KBM-7 (cell line): Measurements from ENCODE around the gene AMN.

ENCODE experiments used
- DNase-seq: peaks from one replicate; pipeline ENCODE4 v3.0.0-alpha.2; 2015
- in situ Hi-C: fragments of 300-500 bp; cut with MboI; formaldehyde crosslinking; loops from 2 replicates; pipeline ENCODE4 v1.14.3; 2020; ENCODE audit warnings: low sequenced_read_pairs, low pct_unique_long_range_greater_than_20kb, mixed read lengths

The AMN gene

DNA sequence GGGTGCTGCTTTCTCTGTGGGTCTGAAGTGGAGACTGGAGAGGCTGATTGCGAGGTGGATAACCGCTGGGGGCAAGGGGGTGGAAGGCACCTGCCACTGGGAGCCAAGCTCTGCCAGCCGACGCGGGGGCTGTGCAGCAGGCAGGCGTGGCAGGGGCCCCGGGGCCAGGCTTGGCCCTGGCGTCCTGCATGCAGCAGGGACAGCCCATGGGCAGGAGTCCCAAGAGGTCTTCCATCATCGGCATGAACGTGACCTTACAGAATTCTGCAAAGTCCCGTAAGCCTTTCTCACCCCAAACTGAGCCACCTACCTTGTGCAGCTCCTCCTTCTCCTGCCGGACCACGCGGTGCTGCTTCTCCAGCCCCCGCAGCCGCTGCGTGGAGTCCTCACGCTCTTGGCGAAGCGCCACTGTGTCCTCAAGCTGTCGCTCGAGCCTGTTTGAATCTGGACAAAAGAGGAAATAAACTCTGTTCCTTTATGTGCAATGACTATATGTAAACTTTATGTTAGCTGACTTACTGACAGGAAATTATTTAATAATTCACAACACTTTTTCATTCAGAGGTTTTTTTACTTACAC is 51.3 kb downstream of the AMN start:
- peak; percentile 63 for DNase-seq
- in situ Hi-C loops = no loop called here

DNA sequence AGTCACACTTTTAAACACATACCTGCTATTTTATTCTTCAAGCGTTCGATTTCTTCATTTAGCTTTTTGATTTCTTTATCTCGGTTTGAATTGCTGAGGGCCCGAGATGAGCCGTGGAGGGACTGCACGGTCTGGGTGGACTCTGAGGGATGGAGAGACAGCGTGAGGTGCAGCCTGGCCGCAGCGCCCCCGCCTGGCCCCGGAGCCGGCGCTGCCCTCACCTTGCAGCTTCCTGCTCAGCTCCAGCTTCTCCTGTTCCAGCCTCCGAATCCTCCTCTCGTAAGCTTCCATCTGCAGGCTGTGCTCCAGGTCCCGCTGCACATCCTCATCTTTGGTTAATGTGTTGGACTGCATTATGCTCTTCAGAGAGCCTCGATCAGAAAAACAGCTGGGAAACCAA is 53.2 kb downstream of the AMN start:
- DNase-seq = no peak
- in situ Hi-C loops = no loop called here

DNA sequence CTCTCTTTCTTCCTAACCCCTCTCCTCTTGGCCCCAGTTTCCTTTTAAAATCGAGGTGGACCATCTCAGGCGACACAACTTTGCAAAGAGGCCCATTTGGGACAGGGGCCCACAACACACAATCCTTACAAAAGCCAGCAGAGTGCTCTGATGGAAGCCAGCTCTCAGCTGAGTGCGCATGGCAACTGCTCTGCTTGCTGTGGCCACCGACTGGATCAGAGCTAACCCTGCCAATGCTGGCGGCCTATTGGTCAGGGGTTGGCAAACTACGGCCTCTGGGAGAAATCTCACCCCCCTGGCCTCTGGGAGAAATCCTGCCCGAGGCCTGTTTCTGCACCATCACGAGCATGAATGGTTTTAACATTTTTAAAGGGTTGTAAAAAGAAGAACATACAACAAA is 55.0 kb downstream of the AMN start:
- DNase-seq = no peak
- in situ Hi-C loops = no loop called here

- in situ Hi-C loops = no loop called here
- no peak for DNase-seq
These were observed 56.9 kb downstream of the AMN start for GRCh38 chr14:102979406-102979805.

DNA sequence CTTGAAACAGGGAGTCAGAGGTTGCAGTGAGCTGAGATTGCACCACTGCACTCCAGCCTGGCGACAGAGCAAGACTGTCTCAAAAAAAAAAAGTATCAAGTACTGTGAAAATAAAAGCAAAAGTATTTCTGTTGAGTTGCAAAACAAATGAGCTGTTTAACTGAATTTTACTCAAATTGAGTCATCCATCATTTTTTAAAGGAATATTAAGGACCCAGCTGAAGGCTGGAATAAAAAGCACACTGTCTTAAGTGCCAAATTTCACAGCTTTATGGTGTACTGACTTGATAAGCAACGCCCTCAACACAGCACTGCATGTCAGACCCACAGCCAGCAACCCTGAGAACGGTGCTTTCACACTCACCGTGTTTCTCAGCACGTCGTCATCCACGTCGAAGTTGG is 57.9 kb downstream of the AMN start:
- in situ Hi-C loops = no loop called here
- DNase-seq = no peak
